Upper lobe of right lung (tissue), 1 donor: ENCODE measurements around the gene SLA2. TPM values are rescaled to one million over a fixed set of nuclear protein-coding genes. Genes with fewer than 3 reads are reported as not detected.

Experiments
- ATAC-seq: fragments of 200-7000 bp; cut with Tn5 transposase; one replicate; pipeline ENCODE4 v1.9.1; 2020; ENCODE audit warnings: mild to moderate bottlenecking, moderate library complexity
- DNase-seq: peaks from one replicate; pipeline ENCODE4 v3.0.0-alpha.2; 2020
- H3K27ac ChIP-seq: fragments of 200-600 bp; one replicate; pipeline ENCODE4 v1.8.0; 2022
- H3K27me3 ChIP-seq: fragments of 200-600 bp; one replicate; pipeline ENCODE4 v1.8.0; 2022; ENCODE audit warnings: mild to moderate bottlenecking
- H3K36me3 ChIP-seq: fragments of 200-600 bp; one replicate; pipeline ENCODE4 v1.8.0; 2022
- H3K4me1 ChIP-seq: fragments of 200-600 bp; one replicate; pipeline ENCODE4 v1.8.0; 2022
- H3K4me3 ChIP-seq: fragments of 200-600 bp; one replicate; pipeline ENCODE4 v1.8.0; 2022; ENCODE audit warnings: mild to moderate bottlenecking
- H3K9me3 ChIP-seq: fragments of 200-600 bp; one replicate; pipeline ENCODE4 v1.8.0; 2022
- intact Hi-C: fragments of 100-400 bp; cut with DNase I; formaldehyde crosslinking; loops from one replicate; pipeline ENCODE4 v1.11.0; 2022
- total RNA-seq: library from RNA; stranded (reverse); fragmentation: NEBNext Ultra II Directional; extraction: Animal tissue kit (Norgen Biotek cat#: 25700); gene quantifications from one replicate; pipeline ENCODE4 v1.2.1, GENCODE V29; 2021
- TF ChIP-seq, protein P1 (sequence below): fragments of 200-600 bp; IDR thresholded peaks from one replicate; pipeline ENCODE4 v1.8.0; 2022; ENCODE audit warnings: antibody characterized with exemption
- donor health status: DM: no; HTN: yes; CAD: no; lungs with severe emphysema.

The SLA2 gene
- total RNA-seq, 1 donor from 2014 or later, result 1.9 TPM

- H3K4me3 ChIP-seq, result no peak overlapping the region
- H3K4me1 ChIP-seq, result no peaks in the 10 kb centered on the region
- H3K27ac ChIP-seq, result no peak overlapping the region
- intact Hi-C loops, result no loop called here
- no peaks in the 10 kb centered on the region for H3K27me3 ChIP-seq
- TF ChIP-seq, protein P1, sequence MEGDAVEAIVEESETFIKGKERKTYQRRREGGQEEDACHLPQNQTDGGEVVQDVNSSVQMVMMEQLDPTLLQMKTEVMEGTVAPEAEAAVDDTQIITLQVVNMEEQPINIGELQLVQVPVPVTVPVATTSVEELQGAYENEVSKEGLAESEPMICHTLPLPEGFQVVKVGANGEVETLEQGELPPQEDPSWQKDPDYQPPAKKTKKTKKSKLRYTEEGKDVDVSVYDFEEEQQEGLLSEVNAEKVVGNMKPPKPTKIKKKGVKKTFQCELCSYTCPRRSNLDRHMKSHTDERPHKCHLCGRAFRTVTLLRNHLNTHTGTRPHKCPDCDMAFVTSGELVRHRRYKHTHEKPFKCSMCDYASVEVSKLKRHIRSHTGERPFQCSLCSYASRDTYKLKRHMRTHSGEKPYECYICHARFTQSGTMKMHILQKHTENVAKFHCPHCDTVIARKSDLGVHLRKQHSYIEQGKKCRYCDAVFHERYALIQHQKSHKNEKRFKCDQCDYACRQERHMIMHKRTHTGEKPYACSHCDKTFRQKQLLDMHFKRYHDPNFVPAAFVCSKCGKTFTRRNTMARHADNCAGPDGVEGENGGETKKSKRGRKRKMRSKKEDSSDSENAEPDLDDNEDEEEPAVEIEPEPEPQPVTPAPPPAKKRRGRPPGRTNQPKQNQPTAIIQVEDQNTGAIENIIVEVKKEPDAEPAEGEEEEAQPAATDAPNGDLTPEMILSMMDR, result no peak
- ATAC-seq, result no peak
- H3K36me3 ChIP-seq, result no peaks in the 10 kb centered on the region
- DNase-seq, result no peak
- H3K9me3 ChIP-seq, result peaks cover 4% of the 10 kb centered on the region
Observed at GRCh38 chr20:36562724-36563123, 83.3 kb downstream of the SLA2 start.

Other genes with a start within 250 kb of the SLA2 start
- 410 TPM for gene MYL9, start 104.7 kb downstream of the SLA2 start, total RNA-seq
- 16.8 TPM for gene TGIF2, start 72.6 kb downstream of the SLA2 start, total RNA-seq
- 91.1 TPM for gene RAB5IF, start 40.4 kb downstream of the SLA2 start, total RNA-seq
- 30.3 TPM for gene NDRG3, start 99.9 kb upstream of the SLA2 start, total RNA-seq
- gene DSN1, start 127.6 kb upstream of the SLA2 start, total RNA-seq, result 7.5 TPM
- 1.6 TPM for gene TLDC2, start 229.9 kb upstream of the SLA2 start, total RNA-seq